ENCODE results near the gene DOC2B. TPM values are rescaled to one million over a fixed set of nuclear protein-coding genes. Genes with fewer than 3 reads are reported as not detected.

Gene DOC2B
- total and polyA plus RNA-seq, 2 experiments from 2014 or later = 0.42 to 3.8 TPM

- ATAC-seq = no peak
These were observed 26.3 kb upstream of the DOC2B start for GRCh38 chr17:207775-208174.

More at GRCh38 chr17:207775-208174, 26.3 kb upstream of the DOC2B start:
- no peaks in the 10 kb centered on the region for H4K20me1 ChIP-seq (replicated peaks; ENCODE audit: insufficient read depth)
- Mint-ChIP-seq H3K9me3 (peaks cover 17% of the 10 kb centered on the region), H3K4me3 (no peak overlapping the region), H3K4me1 (peaks cover 4% of the 10 kb centered on the region; the same call in 2 of the 3 replicates), H3K36me3 (ENCODE audit: low read depth) (peaks cover 34% of the 10 kb centered on the region), H3K27ac (no peak overlapping the region), H3K27me3 (ENCODE audit: insufficient read depth, low read depth, poor library complexity) (peaks cover 2% of the 10 kb centered on the region)
- no peaks in the 10 kb centered on the region for H3K4me1 ChIP-seq (ENCODE audit: insufficient read depth)
- H3K27me3 ChIP-seq (ENCODE audit: insufficient read depth) = no peaks in the 10 kb centered on the region
- no peak overlapping the region for H3K27ac ChIP-seq (ENCODE audit: low read depth)
- no peaks in the 10 kb centered on the region for H3K79me2 ChIP-seq (replicated peaks; ENCODE audit: insufficient read depth)
- no peaks in the 10 kb centered on the region for H3K36me3 ChIP-seq (ENCODE audit: insufficient read depth)
- H3F3A ChIP-seq (replicated peaks; ENCODE audit: low read depth) = no peaks in the 10 kb centered on the region
- H2AFZ ChIP-seq = no peak overlapping the region
- no peaks in the 10 kb centered on the region for H3K9me2 ChIP-seq (ENCODE audit: insufficient read depth)
- H3K4me2 ChIP-seq = no peak overlapping the region
- H3K4me3 ChIP-seq = no peak overlapping the region; the same call in 1 of the 2 replicates
- no peak for DNase-seq (ENCODE audit: low spot score)
- no peak for TF ChIP-seq CREB1 (CRISPR knock-in tag; IDR thresholded peaks at IDR 0.05; ENCODE audit: low read depth)
- no peak for TF ChIP-seq ZNF462 (CRISPR knock-in tag; IDR thresholded peaks at IDR 0.05)
- no peak for TF ChIP-seq ZNF114 (CRISPR knock-in tag; IDR thresholded peaks at IDR 0.05)
- no peak for TF ChIP-seq CTCF (conservative IDR thresholded peaks at IDR 0.05; ENCODE audit: low read depth in 2 of 2)
- TF ChIP-seq NANOG (IDR thresholded peaks at IDR 0.05; ENCODE audit: borderline replicate concordance) = no peak
- no peak for TF ChIP-seq POLR2AphosphoS5 (IDR thresholded peaks at IDR 0.05; ENCODE audit: low read depth)
- no peak for TF ChIP-seq ETS1 (IDR thresholded peaks at IDR 0.05)
- no peak for TF ChIP-seq ZNF331 (CRISPR knock-in tag; IDR thresholded peaks at IDR 0.05; ENCODE audit: low read depth)
- TF ChIP-seq STAT1 (IDR thresholded peaks at IDR 0.05; ENCODE audit: unreplicated experiment) = no peak
- TF ChIP-seq EZH2phosphoT487 (IDR thresholded peaks at IDR 0.05; ENCODE audit: unreplicated experiment) = no peak
- TF ChIP-seq EZH2 (IDR thresholded peaks at IDR 0.05; ENCODE audit: low read depth, unreplicated experiment) = no peak
- TF ChIP-seq JUNB (IDR thresholded peaks at IDR 0.05; ENCODE audit: unreplicated experiment) = no peak
- no peak for TF ChIP-seq REST (IDR thresholded peaks at IDR 0.05; ENCODE audit: unreplicated experiment)

Measured in GM23338 (cell line).